Activated naive CD4-positive, alpha-beta T cell treated with anti-CD3 and anti-CD28 coated beads for 36 hours (primary cell): ENCODE data around the gene FCER1G. TPM values are rescaled to one million over a fixed set of nuclear protein-coding genes. Genes with fewer than 3 reads are reported as not detected.
"Not testable (repeated sequence)": the region's sequence is repeated elsewhere in the genome, so short reads cannot be mapped to it uniquely, and the experiment has no call there.

ENCODE experiments used
- CTCF ChIA-PET: fragments of 350-600 bp; sonication (Branson Sonifier 250); formaldehyde crosslinking; loops from one replicate; lab custom pipeline; 2021; ENCODE audit warnings: antibody characterized with exemption; lab: Charles Lee
- DNase-seq: peaks from one replicate; pipeline ENCODE4 v3.0.0-alpha.2; 2020
- H3K27ac Mint-ChIP-seq: one replicate; pipeline ENCODE4 v1.8.0; 2021; ENCODE audit warnings: mild to moderate bottlenecking, mixed read lengths
- H3K27me3 Mint-ChIP-seq: one replicate; pipeline ENCODE4 v1.8.0; 2021; ENCODE audit warnings: low read depth, mixed read lengths
- H3K36me3 Mint-ChIP-seq: one replicate; pipeline ENCODE4 v1.8.0; 2021; ENCODE audit warnings: low read depth, mixed read lengths
- H3K4me1 Mint-ChIP-seq: one replicate; pipeline ENCODE4 v1.8.0; 2021; ENCODE audit warnings: low read depth, mixed read lengths
- H3K4me3 Mint-ChIP-seq: one replicate; pipeline ENCODE4 v1.8.0; 2021; ENCODE audit warnings: mild to moderate bottlenecking, moderate library complexity, mixed read lengths
- H3K9me3 Mint-ChIP-seq: one replicate; pipeline ENCODE4 v1.8.0; 2021; ENCODE audit warnings: mixed read lengths
- intact Hi-C: fragments of 100-400 bp; cut with micrococcal nuclease; formaldehyde crosslinking; loops from one replicate; pipeline ENCODE4 v1.15.1; 2023
- total RNA-seq, 2 experiments: library from RNA; stranded (reverse); gene quantifications; one replicate each; pipeline ENCODE4 v1.2.3, GENCODE V29; 2021

Gene FCER1G
- total RNA-seq, 2 experiments from 2014 or later, result 0.74 to 1.6 TPM

GRCh38 chr1:161214369-161214768, 726 bp upstream of the FCER1G start:
- no peak overlapping the region for H3K27ac Mint-ChIP-seq
- no peaks in the 10 kb centered on the region for H3K27me3 Mint-ChIP-seq
- CTCF ChIA-PET, result no interaction called here
- no peaks in the 10 kb centered on the region for H3K9me3 Mint-ChIP-seq
- no peak overlapping the region for H3K4me3 Mint-ChIP-seq
- DNase-seq, result no peak
- peaks cover 42% of the 10 kb centered on the region for H3K4me1 Mint-ChIP-seq
- H3K36me3 Mint-ChIP-seq, result peaks cover 43% of the 10 kb centered on the region
- intact Hi-C loops, result no loop called here

GRCh38 chr1:161216945-161217712, 2.0 kb downstream of the FCER1G start:
- H3K4me1 Mint-ChIP-seq, result peaks cover 55% of the 10 kb centered on the region
- no peak overlapping the region for H3K27ac Mint-ChIP-seq
- H3K27me3 Mint-ChIP-seq, result no peaks in the 10 kb centered on the region
- CTCF ChIA-PET, result interaction anchor here (0.9 to 13.2 kb wide), 5 partner anchors 9 to 165 kb away, joined by 4 to 196 read pairs (median 16); partner anchors contain the start of genes NDUFS2 and TOMM40L
- no peak overlapping the region for H3K4me3 Mint-ChIP-seq
- no peaks in the 10 kb centered on the region for H3K9me3 Mint-ChIP-seq
- intact Hi-C loops, result no loop called here
- H3K36me3 Mint-ChIP-seq, result peaks cover 25% of the 10 kb centered on the region
- DNase-seq, result no peak

GRCh38 chr1:161217831-161218230, 2.7 kb downstream of the FCER1G start:
- Mint-ChIP-seq H3K9me3 (no peaks in the 10 kb centered on the region), H3K27ac (no peak overlapping the region), H3K27me3 (no peaks in the 10 kb centered on the region), H3K4me3 (no peak overlapping the region), H3K4me1 (peaks cover 55% of the 10 kb centered on the region), H3K36me3 (peaks cover 22% of the 10 kb centered on the region)
- no peak for DNase-seq
- CTCF ChIA-PET, result interaction anchor here (0.6 to 13.2 kb wide), 5 partner anchors 8 to 73 kb away, joined by 3 to 196 read pairs (median 16); partner anchors contain the start of genes NDUFS2 and TOMM40L
- intact Hi-C loops, result no loop called here

GRCh38 chr1:161218301-161219077, 3.4 kb downstream of the FCER1G start:
- no peaks in the 10 kb centered on the region for H3K9me3 Mint-ChIP-seq
- intact Hi-C loops, result no loop called here

GRCh38 chr1:161219078-161219892, 4.2 kb downstream of the FCER1G start:
- no peak overlapping the region for H3K27ac Mint-ChIP-seq
- H3K4me3 Mint-ChIP-seq, result no peak overlapping the region
- no peaks in the 10 kb centered on the region for H3K9me3 Mint-ChIP-seq
- intact Hi-C loops, result no loop called here
- H3K4me1 Mint-ChIP-seq, result peaks cover 55% of the 10 kb centered on the region
- CTCF ChIA-PET, result interaction anchor here (0.6 to 13.2 kb wide), 9 partner anchors 10 to 163 kb away, joined by 3 to 196 read pairs (median 4); partner anchors contain the start of genes NDUFS2 and PPOX
- DNase-seq, result no peak
- H3K27me3 Mint-ChIP-seq, result no peaks in the 10 kb centered on the region
- peaks cover 10% of the 10 kb centered on the region for H3K36me3 Mint-ChIP-seq

More at GRCh38 chr1:161218301-161219077, 3.4 kb downstream of the FCER1G start:
- H3K36me3 Mint-ChIP-seq, result peaks cover 17% of the 10 kb centered on the region
- H3K4me1 Mint-ChIP-seq, result peaks cover 55% of the 10 kb centered on the region
- H3K27ac Mint-ChIP-seq, result peak overlapping the region; percentile 29
- CTCF ChIA-PET, result interaction anchor here (0.6 to 13.2 kb wide), 8 partner anchors 8 to 164 kb away, joined by 3 to 196 read pairs (median 5); partner anchors contain the start of genes NDUFS2 and PPOX
- no peak overlapping the region for H3K4me3 Mint-ChIP-seq
- H3K27me3 Mint-ChIP-seq, result no peaks in the 10 kb centered on the region
- DNase-seq, result no peak

GRCh38 chr1:161220002-161220401, 4.9 kb downstream of the FCER1G start:
- H3K27me3 Mint-ChIP-seq, result no peaks in the 10 kb centered on the region
- H3K36me3 Mint-ChIP-seq, result peaks cover 3% of the 10 kb centered on the region
- intact Hi-C loops, result no loop called here
- CTCF ChIA-PET, result interaction anchor here (0.8 to 13.2 kb wide), 6 partner anchors 9 to 163 kb away, joined by 3 to 196 read pairs (median 11); partner anchors contain the start of gene NDUFS2
- no peak for DNase-seq
- no peak overlapping the region for H3K4me3 Mint-ChIP-seq
- no peaks in the 10 kb centered on the region for H3K9me3 Mint-ChIP-seq
- peaks cover 52% of the 10 kb centered on the region for H3K4me1 Mint-ChIP-seq
- no peak overlapping the region for H3K27ac Mint-ChIP-seq

- H3K27ac Mint-ChIP-seq, result no peak overlapping the region
- no peaks in the 10 kb centered on the region for H3K27me3 Mint-ChIP-seq
- CTCF ChIA-PET, result interaction anchor here (0.6 to 13.2 kb wide), 10 partner anchors 15 to 265 kb away, joined by 3 to 196 read pairs (median 4); partner anchors contain the start of genes NDUFS2, PCP4L1 and PPOX
- H3K4me3 Mint-ChIP-seq, result no peak overlapping the region
- peaks cover 2% of the 10 kb centered on the region for H3K36me3 Mint-ChIP-seq
- peaks cover 58% of the 10 kb centered on the region for H3K4me1 Mint-ChIP-seq
- H3K9me3 Mint-ChIP-seq, result no peaks in the 10 kb centered on the region
- intact Hi-C loops, result no loop called here
- no peak for DNase-seq
These were observed 7.3 kb downstream of the FCER1G start for GRCh38 chr1:161222175-161223019.

GRCh38 chr1:161223805-161224694, 9.0 kb downstream of the FCER1G start:
- Mint-ChIP-seq H3K36me3 (peaks cover 17% of the 10 kb centered on the region), H3K4me1 (peaks cover 49% of the 10 kb centered on the region), H3K9me3 (no peaks in the 10 kb centered on the region), H3K27me3 (no peaks in the 10 kb centered on the region), H3K4me3 (no peak overlapping the region), H3K27ac (no peak overlapping the region)
- intact Hi-C loops, result no loop called here
- CTCF ChIA-PET, result interaction anchor here (0.6 to 13.2 kb wide), 8 partner anchors 17 to 158 kb away, joined by 3 to 196 read pairs (median 16); partner anchors contain the start of genes ADAMTS4 and NDUFS2
- DNase-seq, result no peak

GRCh38 chr1:161224695-161225087, 9.6 kb downstream of the FCER1G start:
- intact Hi-C loops, result loop anchor here (1.0 to 5.0 kb wide), 7 partner anchors 14 to 143 kb away; partner anchors contain the start of genes CFAP126, NDUFS2, PPOX and SDHC
- H3K4me3 Mint-ChIP-seq, H3K27me3 Mint-ChIP-seq, DNase-seq, H3K9me3 Mint-ChIP-seq: not testable (repeated sequence)
- H3K27ac Mint-ChIP-seq, result peak overlapping the region; percentile 86
- H3K36me3 Mint-ChIP-seq, result peaks cover 22% of the 10 kb centered on the region
- H3K4me1 Mint-ChIP-seq, result peaks cover 42% of the 10 kb centered on the region
- CTCF ChIA-PET, result interaction anchor here (1.5 to 13.2 kb wide), 8 partner anchors 8 to 158 kb away, joined by 7 to 196 read pairs (median 29); partner anchors contain the start of genes CFAP126, FCER1G and NDUFS2

GRCh38 chr1:161225178-161225533, 10.1 kb downstream of the FCER1G start:
- peak overlapping the region; percentile 86 for H3K27ac Mint-ChIP-seq
- H3K4me1 Mint-ChIP-seq, result peaks cover 38% of the 10 kb centered on the region
- no peaks in the 10 kb centered on the region for H3K9me3 Mint-ChIP-seq
- peaks cover 22% of the 10 kb centered on the region for H3K36me3 Mint-ChIP-seq
- intact Hi-C loops, result loop anchor here (1.0 to 5.0 kb wide), 7 partner anchors 15 to 142 kb away; partner anchors contain the start of genes CFAP126, NDUFS2, PPOX and SDHC
- no peaks in the 10 kb centered on the region for H3K27me3 Mint-ChIP-seq
- H3K4me3 Mint-ChIP-seq, result no peak overlapping the region
- peak; percentile 15 for DNase-seq
- CTCF ChIA-PET, result interaction anchor here (0.8 to 13.2 kb wide), 28 partner anchors 9 to 157 kb away, joined by 3 to 196 read pairs (median 6); partner anchors contain the start of genes ADAMTS4, B4GALT3, CFAP126 and FCER1G
